Epithelial cell of esophagus (primary cell): ENCODE data around the gene RPTOR.

ENCODE experiments used
- DNase-seq: peaks from one replicate; pipeline ENCODE4 v3.0.0; 2010; ENCODE audit warnings: low read depth
- H3K4me3 ChIP-seq: 2 replicates; pipeline ENCODE4 v1.5.1; 2011; ENCODE audit warnings: mild to moderate bottlenecking, low read length, control low read depth
- CTCF ChIP-seq: IDR thresholded peaks from 2 replicates; pipeline ENCODE4 v1.5.1; 2011; ENCODE audit warnings: low read depth, mild to moderate bottlenecking, low read length, control low read depth, inconsistent platforms; ENCODE audit not compliant: insufficient read depth; ENCODE audit errors: missing control alignments

The RPTOR gene

GRCh38 chr17:80657561-80657960 lies 112.9 kb downstream of the RPTOR start:
- TF ChIP-seq CTCF: no peak
- DNase-seq: no peak
- no peak overlapping the region for H3K4me3 ChIP-seq

DNA sequence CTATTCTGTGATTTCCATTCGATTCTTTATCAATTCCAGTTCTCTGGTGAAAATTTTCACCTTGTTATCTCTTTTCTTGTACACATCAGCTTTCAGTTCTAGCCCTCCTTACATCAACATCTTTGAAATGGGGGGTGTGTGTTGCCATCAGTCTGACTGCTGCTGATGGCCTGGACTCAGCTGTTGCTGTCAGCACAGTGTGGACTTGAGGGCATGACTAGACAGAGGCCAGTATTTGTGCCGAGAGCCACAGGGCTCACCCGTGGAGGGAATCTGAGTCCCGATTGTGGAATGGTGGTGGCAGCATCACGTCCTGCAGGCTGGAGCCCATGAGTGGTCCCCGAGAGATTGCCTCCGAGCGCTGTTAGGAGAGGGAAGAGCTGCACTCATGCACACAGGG lies 114.2 kb downstream of the RPTOR start:
- no peak for TF ChIP-seq CTCF
- DNase-seq: no peak
- H3K4me3 ChIP-seq: no peak overlapping the region

DNA sequence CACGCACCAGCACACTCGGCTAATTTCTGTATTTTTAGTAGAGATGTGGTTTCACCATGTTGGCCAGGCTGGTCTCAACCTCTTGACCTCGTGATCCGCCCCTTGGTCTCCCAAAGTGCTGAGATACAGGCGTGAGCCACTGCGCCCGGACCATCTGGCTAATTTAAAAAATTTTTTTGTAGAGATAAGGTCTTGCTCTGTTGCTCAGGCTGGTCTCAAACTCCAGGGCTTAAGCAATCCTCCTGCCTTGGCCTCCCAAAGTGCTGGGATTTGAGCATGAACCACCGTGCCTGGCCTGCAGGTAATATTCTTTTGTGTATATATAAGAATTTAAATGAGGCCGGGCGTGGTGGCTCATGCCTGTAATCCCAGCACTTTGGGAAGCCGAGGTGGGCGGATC lies 115.0 kb downstream of the RPTOR start:
- TF ChIP-seq CTCF: no peak
- H3K4me3 ChIP-seq: no peak overlapping the region
- DNase-seq: no peak

DNA sequence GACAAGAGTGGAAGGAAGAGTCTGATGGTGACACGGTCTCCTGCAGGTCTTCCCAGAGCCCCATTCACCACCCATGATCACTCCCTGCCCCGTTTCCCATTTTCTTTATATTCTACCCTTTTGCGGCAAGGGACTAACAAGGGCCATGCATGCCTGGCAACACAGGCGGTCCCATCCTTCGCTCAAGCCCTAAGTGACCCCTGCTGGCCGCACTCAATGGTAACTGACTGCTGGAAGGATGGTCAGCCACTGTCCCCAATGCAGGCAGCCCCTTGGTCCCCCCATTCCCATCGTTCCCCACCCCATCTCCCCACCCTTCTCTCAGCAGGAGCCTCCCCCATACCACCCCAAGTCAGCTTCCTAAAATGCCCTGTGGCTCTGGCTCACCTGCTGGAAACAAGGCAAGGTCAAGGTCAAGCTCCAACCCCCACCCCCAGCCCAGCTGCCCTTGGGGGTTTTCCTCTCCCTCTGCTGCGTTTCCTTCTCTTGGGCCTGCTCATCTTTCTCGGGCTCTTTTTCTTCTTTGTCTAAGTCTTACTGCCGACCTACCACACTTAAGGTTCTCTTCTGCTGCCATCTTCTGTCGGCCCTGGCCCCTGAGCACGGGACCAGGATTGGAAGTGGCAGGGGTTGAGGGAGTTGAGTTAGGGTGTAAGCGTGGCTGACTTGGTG lies 116.0 kb downstream of the RPTOR start:
- TF ChIP-seq CTCF: no peak
- DNase-seq: no peak
- H3K4me3 ChIP-seq: no peak overlapping the region

GRCh38 chr17:80662557-80662956 lies 117.9 kb downstream of the RPTOR start:
- no peak overlapping the region for H3K4me3 ChIP-seq
- no peak for TF ChIP-seq CTCF
- no peak for DNase-seq

GRCh38 chr17:80663781-80664206 lies 119.2 kb downstream of the RPTOR start:
- DNase-seq: no peak
- no peak for TF ChIP-seq CTCF
- no peak overlapping the region for H3K4me3 ChIP-seq

DNA sequence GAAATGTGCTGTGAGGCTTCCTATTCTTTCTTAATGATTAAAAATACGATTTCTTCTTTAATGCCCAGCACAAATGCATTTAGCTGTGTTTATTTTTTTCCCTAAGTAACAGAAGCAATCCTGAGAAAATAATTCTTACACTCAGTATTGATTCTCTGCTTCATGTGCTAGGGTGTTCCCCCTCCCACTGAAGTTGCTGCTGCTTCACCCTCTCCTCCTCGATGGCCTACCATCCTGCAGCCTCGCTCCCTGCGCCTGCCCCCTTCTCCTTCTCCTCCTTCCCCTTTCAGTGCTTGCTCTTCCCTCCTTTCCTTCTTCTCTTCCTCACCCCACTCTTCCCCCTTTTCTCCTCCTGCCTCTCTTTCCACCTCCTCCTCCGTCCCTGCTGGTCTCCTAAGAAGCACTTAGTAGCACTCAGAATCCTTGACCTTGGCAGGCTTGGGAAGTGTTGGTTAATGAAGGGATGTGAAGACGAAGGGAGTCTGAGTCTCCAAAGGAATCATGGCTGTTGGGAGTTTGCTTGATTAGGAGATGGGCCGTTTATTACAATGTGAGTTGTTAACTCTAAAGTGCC lies 119.7 kb downstream of the RPTOR start:
- DNase-seq: no peak
- no peak for TF ChIP-seq CTCF
- no peak overlapping the region for H3K4me3 ChIP-seq
